Mesendoderm (in vitro differentiated cells): ENCODE measurements around the gene EDN2.

Experiments
- DNase-seq: peaks from one replicate; pipeline ENCODE4 v3.0.0; 2013
- H2AK5ac ChIP-seq: 2 replicates; pipeline ENCODE4 v1.6.1; 2013; ENCODE audit warnings: low read length, inconsistent platforms
- H2BK120ac ChIP-seq: 2 replicates; pipeline ENCODE4 v1.6.1; 2013; ENCODE audit warnings: low read depth, mild to moderate bottlenecking, low read length, moderate library complexity, mixed read lengths
- H2BK15ac ChIP-seq: replicated peaks from 2 replicates; pipeline ENCODE4 v1.6.1; 2013; ENCODE audit warnings: low read depth, mild to moderate bottlenecking, moderate library complexity
- H2BK5ac ChIP-seq: 2 replicates; pipeline ENCODE4 v1.6.1; 2013; ENCODE audit warnings: low read length, inconsistent platforms
- H3K18ac ChIP-seq: 2 replicates; pipeline ENCODE4 v1.6.1; 2013; ENCODE audit warnings: mild to moderate bottlenecking, low read length, mixed read lengths
- H3K23ac ChIP-seq: one replicate; pipeline ENCODE4 v1.6.1; 2013; ENCODE audit warnings: low read length
- H3K27ac ChIP-seq: 2 replicates; pipeline ENCODE4 v1.5.1; 2013; ENCODE audit warnings: low read depth, mild to moderate bottlenecking, inconsistent platforms, low read length, moderate library complexity
- H3K27me3 ChIP-seq: 2 replicates; pipeline ENCODE4 v1.6.1; 2013; ENCODE audit warnings: low read length, control low read depth, mild to moderate bottlenecking, inconsistent platforms; ENCODE audit not compliant: insufficient read depth, poor library complexity
- H3K36me3 ChIP-seq: 2 replicates; pipeline ENCODE4 v1.6.1; 2013; ENCODE audit warnings: low read length, inconsistent platforms; ENCODE audit not compliant: control insufficient read depth, insufficient read depth
- H3K4ac ChIP-seq: one replicate; pipeline ENCODE4 v1.6.1; 2013; ENCODE audit warnings: low read depth, mild to moderate bottlenecking, low read length, moderate library complexity
- H3K4me1 ChIP-seq: 2 replicates; pipeline ENCODE4 v1.6.1; 2013; ENCODE audit warnings: low read depth, low read length, inconsistent platforms; ENCODE audit not compliant: control insufficient read depth
- H3K4me2 ChIP-seq: 2 replicates; pipeline ENCODE4 v1.6.1; 2013; ENCODE audit warnings: low read length
- H3K4me3 ChIP-seq: 2 replicates; pipeline ENCODE4 v1.5.1; 2013; ENCODE audit warnings: mild to moderate bottlenecking, low read length
- H3K56ac ChIP-seq: one replicate; pipeline ENCODE4 v1.6.1; 2013; ENCODE audit warnings: low read length
- H3K79me1 ChIP-seq: 2 replicates; pipeline ENCODE4 v1.6.1; 2013; ENCODE audit warnings: low read length, inconsistent platforms
- H3K79me2 ChIP-seq: 2 replicates; pipeline ENCODE4 v1.6.1; 2013; ENCODE audit warnings: mild to moderate bottlenecking, low read length; ENCODE audit not compliant: control insufficient read depth, insufficient read depth
- H3K9ac ChIP-seq: 2 replicates; pipeline ENCODE4 v1.6.1; 2013; ENCODE audit warnings: low read length, inconsistent platforms
- H4K5ac ChIP-seq: one replicate; pipeline ENCODE4 v1.6.1; 2013; ENCODE audit warnings: low read length
- H4K8ac ChIP-seq: one replicate; pipeline ENCODE4 v1.6.1; 2013; ENCODE audit warnings: low read depth, mild to moderate bottlenecking, control low read depth, low read length, moderate library complexity
- WGBS: extraction: QIAGEN DNeasy Blood & Tissue Kit; methylation state at CpG from one replicate; pipeline ENCODE4 v1.1.7; 2013; ENCODE audit warnings: low lambda C conversion rate, missing lambda C conversion rate; ENCODE audit not compliant: insufficient coverage; ENCODE audit errors: extremely low coverage; 5-methylcytosine and 5-hydroxymethylcytosine counted together

EDN2 gene

GRCh38 chr1:41486371-41487125, 2.1 kb upstream of the EDN2 start:
- peak; percentile 95 for DNase-seq
- no peaks in the 10 kb centered on the region for H3K27me3 ChIP-seq
- WGBS = no CpG with 5 or more reads among the region's 23 CpGs
- H3K4me1 ChIP-seq = peaks cover 15% of the 10 kb centered on the region
- H4K5ac ChIP-seq = no peak overlapping the region
- H4K8ac ChIP-seq = no peak overlapping the region
- H3K9ac ChIP-seq = peak overlapping the region; percentile 51
- H2BK15ac ChIP-seq = no peak overlapping the region
- H3K18ac ChIP-seq = peak overlapping the region; percentile 30
- H3K79me2 ChIP-seq = no peaks in the 10 kb centered on the region
- H3K4me2 ChIP-seq = no peak overlapping the region
- H3K4ac ChIP-seq = peak overlapping the region; percentile 27
- no peak overlapping the region for H2BK5ac ChIP-seq
- no peak overlapping the region for H3K23ac ChIP-seq
- H2BK120ac ChIP-seq = no peak overlapping the region
- H3K4me3 ChIP-seq = no peak overlapping the region
- no peaks in the 10 kb centered on the region for H3K79me1 ChIP-seq
- no peaks in the 10 kb centered on the region for H3K36me3 ChIP-seq
- peak overlapping the region; percentile 83 for H3K56ac ChIP-seq
- H3K27ac ChIP-seq = peak overlapping the region; percentile 78
- no peak overlapping the region for H2AK5ac ChIP-seq

- Histone ChIP-seq H3K4ac (no peak overlapping the region), H3K79me2 (no peaks in the 10 kb centered on the region), H2BK120ac (no peak overlapping the region), H4K8ac (no peak overlapping the region), H3K18ac (peak overlapping the region; percentile 11), H3K27me3 (no peaks in the 10 kb centered on the region), H3K23ac (no peak overlapping the region), H3K36me3 (no peaks in the 10 kb centered on the region), H3K4me2 (no peak overlapping the region), H3K79me1 (no peaks in the 10 kb centered on the region), H4K5ac (no peak overlapping the region), H3K27ac (peak overlapping the region; percentile 61), H3K4me1 (peaks cover 15% of the 10 kb centered on the region), H3K56ac (peak overlapping the region; percentile 83), H3K4me3 (no peak overlapping the region), H2AK5ac (no peak overlapping the region), H2BK5ac (no peak overlapping the region), H3K9ac (no peak overlapping the region), H2BK15ac (no peak overlapping the region)
- WGBS = no CpG with 5 or more reads among the region's 4 CpGs
- no peak for DNase-seq
Observed at GRCh38 chr1:41486053-41486370, 1.5 kb upstream of the EDN2 start.

- Histone ChIP-seq H3K79me2 (no peaks in the 10 kb centered on the region), H2AK5ac (no peak overlapping the region), H2BK120ac (no peak overlapping the region), H3K9ac (peak overlapping the region; percentile 6), H3K23ac (no peak overlapping the region), H2BK15ac (no peak overlapping the region), H3K18ac (peak overlapping the region; percentile 23), H3K56ac (peak overlapping the region; percentile 9), H3K36me3 (no peaks in the 10 kb centered on the region), H3K27me3 (no peaks in the 10 kb centered on the region), H3K27ac (peak overlapping the region; percentile 61), H4K8ac (no peak overlapping the region), H3K4me3 (no peak overlapping the region), H2BK5ac (peak overlapping the region; percentile 27), H3K4ac (peak overlapping the region; percentile 74), H3K4me1 (peaks cover 15% of the 10 kb centered on the region), H3K4me2 (no peak overlapping the region), H3K79me1 (no peaks in the 10 kb centered on the region), H4K5ac (no peak overlapping the region)
- no CpG with 5 or more reads among the region's 5 CpGs for WGBS
- DNase-seq = peak; percentile 98
Observed at GRCh38 chr1:41485605-41486004, 1.1 kb upstream of the EDN2 start.

GRCh38 chr1:41483960-41484401, 502 bp downstream of the EDN2 start:
- H2BK15ac ChIP-seq = no peak overlapping the region
- H3K4ac ChIP-seq = no peak overlapping the region
- no peak overlapping the region for H3K18ac ChIP-seq
- no peaks in the 10 kb centered on the region for H3K36me3 ChIP-seq
- no peaks in the 10 kb centered on the region for H3K79me1 ChIP-seq
- DNase-seq = no peak
- H3K27me3 ChIP-seq = no peaks in the 10 kb centered on the region
- H2AK5ac ChIP-seq = peak overlapping the region; percentile 88
- no peak overlapping the region for H4K5ac ChIP-seq
- H2BK5ac ChIP-seq = no peak overlapping the region
- H3K4me3 ChIP-seq = no peak overlapping the region
- peaks cover 15% of the 10 kb centered on the region for H3K4me1 ChIP-seq
- H3K27ac ChIP-seq = no peak overlapping the region
- no CpG with 5 or more reads among the region's 9 CpGs for WGBS
- H3K79me2 ChIP-seq = no peaks in the 10 kb centered on the region
- no peak overlapping the region for H2BK120ac ChIP-seq
- no peak overlapping the region for H3K23ac ChIP-seq
- no peak overlapping the region for H3K9ac ChIP-seq
- no peak overlapping the region for H3K4me2 ChIP-seq
- H4K8ac ChIP-seq = no peak overlapping the region
- H3K56ac ChIP-seq = no peak overlapping the region

- Histone ChIP-seq H3K27me3 (no peaks in the 10 kb centered on the region), H3K4me2 (no peak overlapping the region), H3K79me2 (no peaks in the 10 kb centered on the region), H3K4me1 (peaks cover 15% of the 10 kb centered on the region), H3K4me3 (no peak overlapping the region), H2BK15ac (no peak overlapping the region), H3K27ac (no peak overlapping the region), H4K5ac (no peak overlapping the region), H3K4ac (no peak overlapping the region), H2BK5ac (no peak overlapping the region), H4K8ac (no peak overlapping the region), H3K56ac (peak overlapping the region; percentile 3), H3K9ac (no peak overlapping the region), H3K79me1 (no peaks in the 10 kb centered on the region), H3K18ac (no peak overlapping the region), H3K36me3 (no peaks in the 10 kb centered on the region), H3K23ac (no peak overlapping the region), H2BK120ac (no peak overlapping the region), H2AK5ac (no peak overlapping the region)
- WGBS = no CpG with 5 or more reads among the region's 21 CpGs
- no peak for DNase-seq
Observed at GRCh38 chr1:41483001-41483850, 1.3 kb downstream of the EDN2 start.
